ENCODE results near the gene ZNF311. TPM values are rescaled to one million over a fixed set of nuclear protein-coding genes. Genes with fewer than 3 reads are reported as not detected.

The ZNF311 gene
- total and polyA plus RNA-seq, 9 of the 15 experiments (the other 6 are each of a cell fraction or from before 2014, with no cell fraction given), result 5.1 to 10.0 (median 7.5) TPM

GRCh38 chr6:28981833-28982475, 23.2 kb downstream of the ZNF311 start (continued):
- TF ChIP-seq CEBPG (CRISPR knock-in tag; IDR thresholded peaks at IDR 0.05) (no peak), CEBPG (tag; conservative IDR thresholded peaks at IDR 0.05 in 1 of 2, IDR thresholded peaks at IDR 0.05 in 1 of 2) (no peak), MYC (IDR thresholded peaks at IDR 0.05; ENCODE audit: low read depth, low read length) (peak; percentile 73; the same call in 1 of the 2 replicates), MYC (CRISPR knock-in tag; IDR thresholded peaks at IDR 0.05; ENCODE audit: borderline replicate concordance, low read depth) (no peak), KDM1A (IDR thresholded peaks at IDR 0.05) (no peak), BACH1 (tag; IDR thresholded peaks at IDR 0.05) (peak; percentile 71; the same call in 1 of the 2 replicates), BRD4 (IDR thresholded peaks at IDR 0.05) (peak; percentile 99), KLF16 (IDR thresholded peaks at IDR 0.05) (no peak), CHD7 (IDR thresholded peaks at IDR 0.05; ENCODE audit: low read depth, low read length) (no peak), ZFP91 (CRISPR knock-in tag; IDR thresholded peaks at IDR 0.05) (peak; percentile 60; the same call in 1 of the 2 replicates), ZBTB1 (CRISPR knock-in tag; IDR thresholded peaks at IDR 0.05; ENCODE audit: borderline replicate concordance, low read depth) (no peak), SREBF2 (CRISPR knock-in tag; IDR thresholded peaks at IDR 0.05) (no peak), ZSCAN29 (IDR thresholded peaks at IDR 0.05) (peak; percentile 92), PURB (CRISPR knock-in tag; IDR thresholded peaks at IDR 0.05; ENCODE audit: low read depth) (no peak)
- TF ChIP-seq, protein P1, sequence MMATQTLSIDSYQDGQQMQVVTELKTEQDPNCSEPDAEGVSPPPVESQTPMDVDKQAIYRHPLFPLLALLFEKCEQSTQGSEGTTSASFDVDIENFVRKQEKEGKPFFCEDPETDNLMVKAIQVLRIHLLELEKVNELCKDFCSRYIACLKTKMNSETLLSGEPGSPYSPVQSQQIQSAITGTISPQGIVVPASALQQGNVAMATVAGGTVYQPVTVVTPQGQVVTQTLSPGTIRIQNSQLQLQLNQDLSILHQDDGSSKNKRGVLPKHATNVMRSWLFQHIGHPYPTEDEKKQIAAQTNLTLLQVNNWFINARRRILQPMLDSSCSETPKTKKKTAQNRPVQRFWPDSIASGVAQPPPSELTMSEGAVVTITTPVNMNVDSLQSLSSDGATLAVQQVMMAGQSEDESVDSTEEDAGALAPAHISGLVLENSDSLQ (IDR thresholded peaks at IDR 0.05), result peak; percentile 63
